ELF-1 (cell line): ENCODE data around the gene ECE1.

Experiments
- DNase-seq: peaks from one replicate; pipeline ENCODE4 v3.0.0-alpha.2; 2016; ENCODE audit warnings: low read depth, low spot score

Gene ECE1

GRCh38 chr1:21308847-21309652, 18.8 kb upstream of the ECE1 start:
- peak; percentile 59 for DNase-seq

- peak; percentile 52 for DNase-seq
These were observed 18.1 kb upstream of the ECE1 start for GRCh38 chr1:21308330-21308729.

DNA sequence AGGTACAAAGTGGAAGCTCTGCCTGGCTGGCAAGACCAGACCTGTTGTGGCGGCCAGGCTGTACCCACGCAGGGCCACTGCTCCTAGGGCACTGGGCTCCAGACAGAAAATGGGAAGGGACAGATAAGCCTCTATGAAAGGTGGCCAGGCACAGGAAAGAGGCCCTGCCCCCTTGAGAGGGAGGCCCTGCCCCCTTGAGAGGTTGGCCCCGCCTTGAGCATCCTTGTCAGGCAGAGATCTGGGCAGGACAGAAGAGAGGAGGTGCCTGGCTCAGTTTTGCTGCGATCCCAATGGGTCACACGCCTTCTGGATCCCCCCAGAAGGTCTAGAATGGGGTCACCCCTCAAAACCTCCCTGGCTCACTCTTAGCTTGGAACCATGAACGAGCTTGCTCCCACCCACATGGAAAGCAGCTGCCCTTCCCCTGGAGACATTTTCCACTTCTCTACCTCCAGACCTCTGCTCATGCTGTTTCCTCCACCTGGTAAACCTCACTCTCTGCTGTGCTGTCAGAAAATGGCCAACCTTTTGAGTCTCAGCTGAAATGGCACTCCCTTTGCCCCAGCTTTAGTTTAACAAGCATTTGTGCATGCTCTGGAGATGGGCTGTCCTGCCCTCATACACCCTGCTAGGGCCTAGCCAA, 17.5 kb upstream of the ECE1 start:
- DNase-seq, result peak; percentile 58

GRCh38 chr1:21307210-21307609, 16.9 kb upstream of the ECE1 start:
- DNase-seq, result no peak

- no peak for DNase-seq
These were observed 15.6 kb upstream of the ECE1 start for GRCh38 chr1:21305900-21306189.

- no peak for DNase-seq
These were observed 15.1 kb upstream of the ECE1 start for GRCh38 chr1:21305155-21305899.

GRCh38 chr1:21304488-21304887, 14.2 kb upstream of the ECE1 start:
- no peak for DNase-seq

DNA sequence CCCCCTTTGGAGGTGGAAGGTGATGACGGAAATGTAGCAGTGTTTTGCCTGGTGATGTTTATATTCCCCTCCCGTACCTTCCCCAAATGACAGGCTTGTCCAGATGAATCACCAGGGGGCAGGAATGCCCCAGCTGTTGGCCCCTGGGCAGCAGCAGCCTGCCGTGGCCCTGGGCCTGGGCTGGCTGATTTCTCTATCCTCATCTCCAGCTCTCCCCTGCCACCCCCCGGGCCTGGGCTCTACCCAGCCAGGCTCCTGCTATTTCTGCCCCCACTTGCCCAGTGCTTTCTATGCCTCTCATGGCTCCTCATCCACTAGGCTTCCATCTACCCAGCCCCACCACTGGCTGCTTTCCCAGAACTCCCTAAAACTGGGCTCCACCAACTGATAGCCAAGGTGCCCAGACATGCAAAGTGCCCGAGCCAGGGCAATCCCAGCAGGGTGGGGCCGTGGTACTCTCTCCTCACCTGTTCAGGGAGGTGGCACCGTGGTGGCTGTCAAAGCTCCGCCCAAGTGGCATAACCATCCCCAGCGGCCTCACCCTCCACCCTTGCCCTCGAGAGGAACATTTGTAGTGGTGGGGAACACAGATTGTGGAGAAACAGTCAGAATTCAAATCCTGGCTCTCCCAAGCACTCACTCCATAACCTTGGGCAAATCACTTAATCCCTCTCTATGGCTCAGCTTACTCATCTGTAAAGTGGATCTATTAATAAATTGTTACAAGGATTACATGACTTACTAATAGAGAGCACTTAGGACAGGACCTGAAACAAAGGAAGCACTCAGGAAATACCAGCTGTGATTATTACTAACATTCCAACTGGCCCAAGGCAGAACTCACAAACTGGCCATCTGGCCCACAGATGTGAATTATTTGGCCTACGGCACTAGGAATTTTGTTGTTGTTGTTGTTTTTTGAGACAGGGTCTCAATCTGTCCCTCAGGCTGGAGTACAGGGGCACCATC, 12.8 kb upstream of the ECE1 start:
- DNase-seq, result peak; percentile 81

GRCh38 chr1:21301794-21302440, 11.7 kb upstream of the ECE1 start:
- DNase-seq, result no peak

DNA sequence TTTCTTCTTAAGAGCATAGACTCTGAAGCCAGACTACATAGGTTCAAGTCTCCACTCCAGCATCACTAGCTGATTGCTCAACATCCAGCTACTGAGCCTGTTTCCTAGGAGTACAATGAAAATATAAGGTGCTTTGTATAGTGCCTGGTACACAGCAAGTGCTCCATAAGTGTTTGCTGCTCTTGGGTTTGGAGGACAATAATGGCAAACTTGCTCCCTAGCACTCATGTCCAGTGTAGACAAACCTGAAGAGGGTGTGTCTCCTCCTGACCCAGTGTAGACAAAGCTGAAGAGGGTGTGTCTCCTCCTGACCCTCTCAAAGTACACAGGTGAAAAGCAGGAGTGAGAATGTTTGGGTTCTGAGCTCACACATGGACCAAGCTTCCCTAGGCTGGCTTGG, 10.5 kb upstream of the ECE1 start:
- DNase-seq, result no peak

DNA sequence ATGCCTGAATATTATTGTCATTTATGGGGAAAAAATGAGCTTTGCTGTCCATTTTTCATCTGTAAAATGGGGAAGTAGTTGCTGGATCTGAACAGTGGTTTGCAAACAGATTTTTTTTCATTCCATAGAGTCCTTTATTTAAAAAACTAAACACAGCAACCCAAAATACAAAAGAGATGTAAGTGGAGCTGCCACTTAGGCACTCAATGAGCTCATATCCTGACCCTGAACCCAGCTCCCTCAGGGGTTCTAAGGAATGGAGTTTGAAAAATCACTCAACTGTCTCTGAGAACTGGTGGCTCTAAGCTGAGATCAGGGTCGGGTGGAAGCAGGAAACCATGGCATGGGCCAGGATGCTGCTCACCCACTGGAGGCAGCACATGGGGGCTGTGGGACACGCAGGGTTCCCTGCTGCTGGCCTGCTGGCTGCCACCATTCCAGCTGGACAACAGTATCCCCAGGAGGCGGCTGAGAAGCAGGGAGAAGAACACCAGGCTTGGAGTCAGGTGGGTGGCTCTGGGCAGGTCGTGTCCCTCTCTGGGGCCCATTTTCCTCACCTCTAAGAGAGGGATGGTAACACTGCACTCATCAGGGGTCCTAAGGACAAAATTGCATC, 9.6 kb upstream of the ECE1 start:
- DNase-seq, result no peak

GRCh38 chr1:21298981-21299391, 8.7 kb upstream of the ECE1 start:
- no peak for DNase-seq

DNA sequence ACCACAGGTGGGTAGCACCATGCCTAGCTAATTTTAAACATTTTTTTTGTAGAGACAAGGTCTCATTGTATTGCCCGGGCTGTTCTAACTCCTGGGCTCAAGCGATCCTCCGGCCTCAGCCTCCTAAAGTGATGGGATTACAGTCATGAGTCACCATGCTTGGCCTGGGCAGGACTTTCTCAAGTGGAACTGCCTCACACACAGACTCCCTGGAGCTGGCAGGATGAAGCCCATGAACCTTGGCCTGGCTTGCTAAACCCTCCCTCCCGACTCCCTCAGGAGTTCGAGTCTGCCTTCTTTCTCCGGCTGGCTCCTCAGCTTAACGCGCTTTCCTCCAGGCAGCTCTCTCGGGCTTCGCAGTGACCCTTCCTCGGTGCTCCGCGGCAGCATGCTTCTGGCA, 7.7 kb upstream of the ECE1 start:
- DNase-seq, result no peak

DNA sequence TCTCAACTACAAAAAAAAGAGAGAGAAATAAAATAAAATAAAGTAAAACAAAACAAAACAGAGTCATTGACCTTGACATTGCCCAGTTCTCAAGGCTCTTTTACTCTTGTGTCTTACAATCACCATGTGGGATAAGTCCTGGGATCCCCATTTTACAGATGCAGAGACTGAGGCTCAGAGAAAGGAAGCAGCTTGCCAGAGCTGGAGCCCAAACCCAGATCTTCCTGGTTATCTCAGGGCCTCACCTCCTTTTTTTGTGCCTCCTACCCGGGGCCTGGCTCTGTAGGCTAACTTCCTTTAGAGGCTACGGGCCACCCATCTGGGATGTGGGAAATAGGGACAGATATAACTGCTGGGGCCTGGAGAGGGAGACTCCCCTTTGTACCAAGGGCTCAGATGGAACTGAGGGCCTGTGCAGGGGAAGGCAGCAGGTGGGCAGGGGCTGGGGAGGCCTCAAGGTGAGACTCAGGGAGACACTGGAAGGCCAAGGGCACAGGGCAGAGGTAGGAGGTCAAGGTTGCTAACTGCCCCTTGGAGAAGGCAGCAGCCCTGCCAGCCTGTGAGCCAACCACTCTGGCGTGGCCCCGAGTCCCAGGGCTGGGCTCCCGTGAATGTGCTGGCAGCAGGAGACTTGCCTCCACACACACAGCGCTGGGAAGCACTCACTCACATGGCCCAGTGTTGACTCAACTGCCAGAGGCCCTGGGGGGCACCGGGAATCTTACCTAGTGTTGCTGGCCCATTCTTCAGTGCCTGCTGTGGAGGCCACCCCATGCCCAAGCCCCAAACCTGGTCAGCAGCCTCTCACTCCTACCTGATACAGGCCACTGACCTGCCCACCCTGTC, 6.5 kb upstream of the ECE1 start:
- DNase-seq, result no peak

- DNase-seq, result no peak
These were observed 5.3 kb upstream of the ECE1 start for GRCh38 chr1:21295545-21295944.

- DNase-seq, result no peak
These were observed 4.7 kb upstream of the ECE1 start for GRCh38 chr1:21295002-21295401.

- no peak for DNase-seq
These were observed 4.2 kb upstream of the ECE1 start for GRCh38 chr1:21294266-21294989.

DNA sequence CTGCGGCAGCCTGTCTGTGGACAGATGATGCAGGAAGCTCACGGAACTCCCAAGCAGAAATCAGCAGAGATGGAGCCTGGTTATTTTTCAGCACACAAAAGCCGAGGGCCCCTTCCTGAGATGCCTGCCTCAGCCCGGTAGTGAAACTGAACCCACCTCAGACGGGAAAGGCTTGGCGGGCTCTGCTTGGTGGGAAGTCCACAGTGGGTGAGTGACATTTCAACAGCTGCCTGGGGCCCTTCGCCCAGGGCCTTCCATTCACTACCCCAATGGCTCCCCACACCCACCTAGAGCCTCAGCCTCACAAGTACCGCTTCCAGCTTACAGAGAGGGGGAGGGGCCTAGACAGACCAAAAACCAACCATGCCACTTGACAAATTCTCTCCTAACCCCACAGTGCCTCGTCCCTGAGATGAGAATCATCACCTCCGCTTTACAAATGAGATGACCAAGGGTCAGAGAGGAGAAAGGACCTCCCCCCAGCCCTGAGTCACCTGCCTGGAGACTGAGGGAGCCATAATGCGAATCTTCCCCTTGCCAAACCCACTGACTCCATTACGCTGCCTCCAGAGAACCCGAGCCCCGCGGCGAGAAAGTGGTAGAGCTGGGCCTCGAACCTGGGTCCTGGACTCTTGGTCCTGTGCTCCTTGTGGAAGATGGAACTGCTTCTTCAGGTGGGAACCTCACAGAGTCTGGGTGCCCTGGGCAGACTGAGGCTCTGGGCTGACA, 3.4 kb upstream of the ECE1 start:
- DNase-seq, result no peak
